ENCODE results near the gene SERPIND1.

SERPIND1 gene

DNA sequence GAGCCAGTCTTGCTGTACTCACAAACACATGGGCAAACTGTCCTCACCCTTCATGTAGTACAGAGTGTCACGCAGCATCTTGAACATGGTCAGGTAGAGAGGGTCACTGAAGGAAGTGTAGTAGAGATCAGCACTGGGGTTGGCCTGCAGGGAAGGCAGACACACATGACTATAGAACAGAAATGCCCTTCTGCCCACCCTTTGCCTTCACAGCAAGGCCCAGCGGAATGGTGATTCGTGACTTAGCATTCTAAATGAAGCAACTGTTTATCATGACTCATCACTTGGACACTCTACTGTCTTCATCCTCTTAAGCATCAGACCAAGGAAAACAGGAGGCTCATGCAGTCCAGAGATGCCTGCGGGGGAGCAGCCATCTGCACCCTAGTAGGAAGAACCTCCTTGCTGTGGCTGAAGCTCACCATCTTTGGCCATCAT is 33.4 kb downstream of the SERPIND1 start:
- H3K27ac ChIP-seq (ENCODE audit: low read depth, low read length, severe bottlenecking): peak overlapping the region; percentile 82
- WGBS, 2 experiments (ENCODE audit: insufficient coverage in 2 of 2): 70 to 71% methylated on average over 3 of the region's 4 CpGs
- peaks cover 70% of the 10 kb centered on the region for H3K36me3 ChIP-seq (ENCODE audit: control insufficient read depth, insufficient read depth, low read length)
- H3K4me1 ChIP-seq (ENCODE audit: control insufficient read depth, insufficient read depth, low read length, poor library complexity, severe bottlenecking): peaks cover 7% of the 10 kb centered on the region
- no peak overlapping the region for H3K4me3 ChIP-seq (ENCODE audit: extremely low read depth, insufficient read depth, low read length, poor library complexity, severe bottlenecking)
- H3K9me3 ChIP-seq (ENCODE audit: control insufficient read depth, low read length): no peaks in the 10 kb centered on the region

- peaks cover 7% of the 10 kb centered on the region for H3K4me1 ChIP-seq (ENCODE audit: control insufficient read depth, insufficient read depth, low read length, poor library complexity, severe bottlenecking)
- H3K9me3 ChIP-seq (ENCODE audit: control insufficient read depth, low read length): no peaks in the 10 kb centered on the region
- H3K36me3 ChIP-seq (ENCODE audit: control insufficient read depth, insufficient read depth, low read length): peaks cover 69% of the 10 kb centered on the region
- H3K27ac ChIP-seq (ENCODE audit: low read depth, low read length, severe bottlenecking): no peak overlapping the region
- no peak overlapping the region for H3K4me3 ChIP-seq (ENCODE audit: extremely low read depth, insufficient read depth, low read length, poor library complexity, severe bottlenecking)
- 93 to 100% methylated on average over 2 of the region's 4 CpGs for WGBS, 2 experiments (ENCODE audit: insufficient coverage in 2 of 2)
These were observed 34.9 kb downstream of the SERPIND1 start for GRCh38 chr22:20808844-20809243.

DNA sequence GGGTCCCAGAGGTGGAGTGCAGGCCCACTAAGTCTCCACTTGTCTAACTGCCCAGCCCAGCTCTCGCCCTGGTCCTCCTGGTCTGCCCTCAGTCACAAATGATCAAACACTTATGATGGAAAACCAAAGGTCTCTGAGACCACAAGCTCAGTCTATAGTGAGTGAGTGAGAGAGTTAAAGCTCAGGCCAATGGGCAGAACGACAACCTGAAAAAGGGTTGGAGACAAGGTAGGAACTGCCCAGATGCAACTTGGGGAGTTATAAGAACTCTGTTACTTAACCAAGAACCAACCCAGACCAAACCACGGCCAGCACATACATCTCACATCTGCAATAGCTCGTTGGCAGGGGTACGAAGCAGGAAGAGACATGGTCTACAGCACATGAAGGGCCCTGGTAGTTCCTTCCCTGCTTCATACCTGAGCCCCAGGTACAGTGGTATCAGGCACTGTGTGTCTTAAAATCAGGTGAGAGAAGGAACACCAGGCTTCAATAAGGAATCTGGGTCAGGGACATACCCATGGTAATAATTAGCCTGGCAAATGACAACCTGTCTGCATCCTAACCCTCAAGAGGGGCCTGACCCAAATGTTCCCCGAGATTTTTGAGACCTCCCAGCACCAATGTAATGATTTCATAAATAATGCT is 35.7 kb downstream of the SERPIND1 start:
- H3K36me3 ChIP-seq (ENCODE audit: control insufficient read depth, insufficient read depth, low read length): peaks cover 69% of the 10 kb centered on the region
- no peak overlapping the region for H3K4me3 ChIP-seq (ENCODE audit: extremely low read depth, insufficient read depth, low read length, poor library complexity, severe bottlenecking)
- H3K27ac ChIP-seq (ENCODE audit: low read depth, low read length, severe bottlenecking): no peak overlapping the region
- no peaks in the 10 kb centered on the region for H3K9me3 ChIP-seq (ENCODE audit: control insufficient read depth, low read length)
- 75 to 91% methylated on average over 4 to 5 of the region's 6 CpGs for WGBS, 2 experiments (ENCODE audit: insufficient coverage in 2 of 2)
- peaks cover 7% of the 10 kb centered on the region for H3K4me1 ChIP-seq (ENCODE audit: control insufficient read depth, insufficient read depth, low read length, poor library complexity, severe bottlenecking)

DNA sequence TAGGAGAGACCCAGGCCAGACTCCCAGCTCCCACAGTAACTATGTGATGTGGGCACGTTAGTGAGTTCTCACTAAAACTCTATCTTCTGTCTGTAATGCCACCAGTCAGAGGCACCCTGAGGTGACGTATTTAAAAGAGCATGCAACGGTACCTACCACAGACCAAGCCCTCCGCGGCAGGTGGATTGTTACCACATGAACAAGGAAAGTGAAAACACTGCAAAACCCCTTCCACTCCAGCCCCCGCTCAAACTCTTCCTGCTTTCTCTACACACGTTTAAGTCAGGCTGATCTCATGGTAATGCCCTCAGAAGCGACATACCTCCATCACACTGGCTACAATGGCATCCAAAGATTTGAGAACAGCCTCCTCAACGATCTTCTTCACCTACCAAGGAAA is 36.7 kb downstream of the SERPIND1 start:
- 93 to 97% methylated on average over 8 to 9 of the region's 9 CpGs for WGBS, 2 experiments (ENCODE audit: insufficient coverage in 2 of 2)
- H3K36me3 ChIP-seq (ENCODE audit: control insufficient read depth, insufficient read depth, low read length): peaks cover 62% of the 10 kb centered on the region

DNA sequence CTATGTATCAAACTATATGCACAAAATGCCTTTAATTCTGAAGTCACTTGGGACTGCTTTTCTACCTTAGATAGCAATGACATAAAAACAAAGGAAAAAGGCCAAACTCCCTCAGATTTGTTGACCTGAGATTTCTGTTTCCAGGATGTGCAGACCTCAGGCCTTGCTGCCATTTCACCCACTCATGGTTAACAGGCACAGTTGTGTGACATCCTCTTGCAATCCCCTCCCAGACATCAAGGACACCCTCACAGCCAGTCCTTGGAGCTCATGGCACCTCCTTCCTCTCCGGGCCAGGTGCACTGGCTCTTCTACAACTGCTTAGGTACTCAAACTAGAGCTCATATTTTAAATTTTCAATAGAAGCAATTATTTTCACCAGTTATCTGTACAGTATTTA is 37.3 kb downstream of the SERPIND1 start:
- no CpG with 5 or more reads among the region's 1 CpG for WGBS, 2 experiments (ENCODE audit: insufficient coverage in 2 of 2)
- Histone ChIP-seq H3K4me3 (ENCODE audit: extremely low read depth, insufficient read depth, low read length, poor library complexity, severe bottlenecking) (no peak overlapping the region), H3K4me1 (ENCODE audit: control insufficient read depth, insufficient read depth, low read length, poor library complexity, severe bottlenecking) (peaks cover 7% of the 10 kb centered on the region), H3K36me3 (ENCODE audit: control insufficient read depth, insufficient read depth, low read length) (peaks cover 62% of the 10 kb centered on the region), H3K9me3 (ENCODE audit: control insufficient read depth, low read length) (no peaks in the 10 kb centered on the region), H3K27ac (ENCODE audit: low read depth, low read length, severe bottlenecking) (no peak overlapping the region)

More for the DNA sequence above, 36.7 kb downstream of the SERPIND1 start:
- no peak overlapping the region for H3K4me3 ChIP-seq (ENCODE audit: extremely low read depth, insufficient read depth, low read length, poor library complexity, severe bottlenecking)
- H3K9me3 ChIP-seq (ENCODE audit: control insufficient read depth, low read length): no peaks in the 10 kb centered on the region
- H3K27ac ChIP-seq (ENCODE audit: low read depth, low read length, severe bottlenecking): no peak overlapping the region
- peaks cover 7% of the 10 kb centered on the region for H3K4me1 ChIP-seq (ENCODE audit: control insufficient read depth, insufficient read depth, low read length, poor library complexity, severe bottlenecking)

DNA sequence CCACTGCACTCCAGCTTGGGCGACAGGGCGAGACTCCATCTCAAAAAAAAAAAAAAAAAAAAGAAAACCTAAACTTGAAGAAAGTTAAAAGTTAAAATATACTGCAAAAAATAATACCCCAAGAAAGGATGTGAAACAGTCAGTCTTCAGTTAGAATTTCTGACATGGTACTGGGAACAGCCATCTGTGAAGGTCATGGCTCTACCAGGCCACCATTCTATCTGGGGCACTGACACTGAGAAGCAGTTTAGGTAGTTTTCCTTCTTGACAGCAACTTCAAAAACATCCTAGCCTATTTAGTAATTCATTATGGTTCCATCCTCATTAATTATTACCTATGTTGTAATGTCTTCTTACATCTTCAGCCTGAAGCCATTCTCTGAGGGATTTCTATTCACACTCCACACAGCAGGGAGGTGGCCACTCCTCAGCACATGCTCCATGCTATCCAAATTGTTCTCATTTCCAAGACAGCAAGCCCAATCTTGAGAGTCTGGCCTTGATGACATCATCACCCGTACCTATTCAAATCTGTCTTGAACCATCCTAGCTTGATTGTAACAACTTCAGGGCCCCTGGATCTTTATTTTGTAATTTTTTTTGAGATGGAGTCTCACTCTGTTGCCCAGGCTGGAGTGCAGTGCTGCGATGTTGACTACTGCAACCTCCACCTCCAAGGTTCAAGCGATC is 38.2 kb downstream of the SERPIND1 start:
- Histone ChIP-seq H3K27ac (ENCODE audit: low read depth, low read length, severe bottlenecking) (no peak overlapping the region), H3K36me3 (ENCODE audit: control insufficient read depth, insufficient read depth, low read length) (peaks cover 59% of the 10 kb centered on the region), H3K4me1 (ENCODE audit: control insufficient read depth, insufficient read depth, low read length, poor library complexity, severe bottlenecking) (peaks cover 2% of the 10 kb centered on the region), H3K4me3 (ENCODE audit: extremely low read depth, insufficient read depth, low read length, poor library complexity, severe bottlenecking) (no peak overlapping the region), H3K9me3 (ENCODE audit: control insufficient read depth, low read length) (no peaks in the 10 kb centered on the region)
- WGBS, 2 experiments (ENCODE audit: insufficient coverage in 2 of 2): 100% methylated on average over 1 of the region's 5 CpGs; no CpG with 5 or more reads in 1 of the 2 experiments

- H3K27ac ChIP-seq (ENCODE audit: low read depth, low read length, severe bottlenecking): no peak overlapping the region
- no peak overlapping the region for H3K4me3 ChIP-seq (ENCODE audit: extremely low read depth, insufficient read depth, low read length, poor library complexity, severe bottlenecking)
- no peaks in the 10 kb centered on the region for H3K4me1 ChIP-seq (ENCODE audit: control insufficient read depth, insufficient read depth, low read length, poor library complexity, severe bottlenecking)
- H3K36me3 ChIP-seq (ENCODE audit: control insufficient read depth, insufficient read depth, low read length): peaks cover 60% of the 10 kb centered on the region
- no peaks in the 10 kb centered on the region for H3K9me3 ChIP-seq (ENCODE audit: control insufficient read depth, low read length)
- WGBS, 2 experiments (ENCODE audit: insufficient coverage in 2 of 2): 97 to 100% methylated on average over 2 to 4 of the region's 4 CpGs
These were observed 39.1 kb downstream of the SERPIND1 start for GRCh38 chr22:20813056-20813455.

DNA sequence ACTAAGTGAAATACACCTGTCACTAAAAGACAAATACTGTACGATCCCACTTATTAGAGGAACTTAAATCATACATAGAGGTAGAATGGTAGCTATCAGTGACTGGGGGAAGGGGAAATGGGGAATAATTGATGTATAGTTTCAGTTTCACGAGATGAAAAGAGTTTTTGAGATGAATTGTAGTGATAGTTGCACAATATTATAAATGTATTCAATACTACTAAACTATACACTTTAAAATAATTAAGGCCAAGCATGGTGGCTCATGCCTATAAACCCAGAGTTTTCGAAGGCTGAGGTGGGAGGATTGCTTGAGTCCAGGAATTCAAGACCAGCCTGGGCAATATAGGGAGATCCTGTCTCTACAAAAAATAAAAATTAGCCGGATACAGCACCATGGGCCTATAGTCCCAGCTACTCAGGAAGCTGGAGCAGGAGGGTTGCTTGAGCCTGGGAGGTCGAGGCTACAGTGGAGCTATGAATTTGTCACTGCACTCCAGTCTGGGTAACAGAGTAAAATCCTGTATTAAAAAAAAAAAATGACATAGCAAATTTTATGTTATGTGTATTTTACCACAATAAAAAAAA is 40.4 kb downstream of the SERPIND1 start:
- WGBS, 2 experiments (ENCODE audit: insufficient coverage in 2 of 2): 100% methylated on average over 1 of the region's 5 CpGs
- H3K9me3 ChIP-seq (ENCODE audit: control insufficient read depth, low read length): no peaks in the 10 kb centered on the region
- peaks cover 65% of the 10 kb centered on the region for H3K36me3 ChIP-seq (ENCODE audit: control insufficient read depth, insufficient read depth, low read length)
- no peaks in the 10 kb centered on the region for H3K4me1 ChIP-seq (ENCODE audit: control insufficient read depth, insufficient read depth, low read length, poor library complexity, severe bottlenecking)
- H3K27ac ChIP-seq (ENCODE audit: low read depth, low read length, severe bottlenecking): no peak overlapping the region
- no peak overlapping the region for H3K4me3 ChIP-seq (ENCODE audit: extremely low read depth, insufficient read depth, low read length, poor library complexity, severe bottlenecking)

GRCh38 chr22:20815477-20816050 is 41.7 kb downstream of the SERPIND1 start:
- H3K4me1 ChIP-seq (ENCODE audit: control insufficient read depth, insufficient read depth, low read length, poor library complexity, severe bottlenecking): no peaks in the 10 kb centered on the region
- WGBS, 2 experiments (ENCODE audit: insufficient coverage in 2 of 2): 93% methylated on average over 8 to 9 of the region's 9 CpGs
- H3K4me3 ChIP-seq (ENCODE audit: extremely low read depth, insufficient read depth, low read length, poor library complexity, severe bottlenecking): no peak overlapping the region
- no peak overlapping the region for H3K27ac ChIP-seq (ENCODE audit: low read depth, low read length, severe bottlenecking)
- H3K9me3 ChIP-seq (ENCODE audit: control insufficient read depth, low read length): no peaks in the 10 kb centered on the region
- H3K36me3 ChIP-seq (ENCODE audit: control insufficient read depth, insufficient read depth, low read length): peaks cover 64% of the 10 kb centered on the region

DNA sequence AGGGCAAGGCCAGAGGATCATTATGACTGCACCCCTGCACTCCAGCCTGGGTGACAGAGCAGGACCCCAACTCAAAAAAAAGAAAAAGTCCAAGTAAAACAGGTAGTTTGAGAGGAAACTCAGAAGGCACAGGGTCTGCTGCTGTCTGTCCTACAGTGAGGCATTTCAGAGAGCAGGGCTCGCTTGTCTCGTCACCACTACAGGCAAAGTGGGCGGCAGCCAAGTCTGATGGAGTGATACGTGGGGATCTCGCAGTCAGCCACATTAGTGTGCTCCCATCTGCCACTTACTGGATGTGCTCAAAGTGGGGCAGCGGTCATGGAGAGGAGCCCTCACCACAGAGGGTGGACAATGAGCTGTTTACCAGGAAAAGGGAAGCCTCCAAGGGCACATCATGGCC is 42.6 kb downstream of the SERPIND1 start:
- H3K9me3 ChIP-seq (ENCODE audit: control insufficient read depth, low read length): no peaks in the 10 kb centered on the region
- WGBS, 2 experiments (ENCODE audit: insufficient coverage in 2 of 2): 95 to 98% methylated on average over 6 of the region's 6 CpGs
- H3K4me1 ChIP-seq (ENCODE audit: control insufficient read depth, insufficient read depth, low read length, poor library complexity, severe bottlenecking): no peaks in the 10 kb centered on the region
- no peak overlapping the region for H3K4me3 ChIP-seq (ENCODE audit: extremely low read depth, insufficient read depth, low read length, poor library complexity, severe bottlenecking)
- peaks cover 62% of the 10 kb centered on the region for H3K36me3 ChIP-seq (ENCODE audit: control insufficient read depth, insufficient read depth, low read length)
- no peak overlapping the region for H3K27ac ChIP-seq (ENCODE audit: low read depth, low read length, severe bottlenecking)

Data from mesodermal cell (in vitro differentiated cells).